Non-pigmented ciliary epithelial cell (primary cell): Measurements from ENCODE around the gene POP7.
"Not testable (repeated sequence)": the region's sequence is repeated elsewhere in the genome, so short reads cannot be mapped to it uniquely, and the experiment has no call there.

Source experiments
- DNase-seq: peaks from one replicate; pipeline ENCODE4 v3.0.0-alpha.2; 2010; ENCODE audit warnings: low read depth

The POP7 gene

GRCh38 chr7:100705753-100706671 is at the start of gene POP7:
TSS of gene POP7 (plus strand) at chr7:100706121. CDS start at chr7:100706831, 710 bp downstream.
- DNase-seq, result peak; percentile 89

- not testable (repeated sequence) for DNase-seq
Measured at GRCh38 chr7:100662194-100662776, 43.6 kb upstream of the POP7 start.

GRCh38 chr7:100665168-100665726 is 40.7 kb upstream of the POP7 start:
- DNase-seq, result no peak

- DNase-seq, result no peak
Measured at GRCh38 chr7:100667331-100668068, 38.4 kb upstream of the POP7 start.

GRCh38 chr7:100668069-100668449 is 37.9 kb upstream of the POP7 start:
- no peak for DNase-seq

- not testable (repeated sequence) for DNase-seq
Measured at GRCh38 chr7:100669106-100669505, 36.8 kb upstream of the POP7 start.

GRCh38 chr7:100670074-100670473 is 35.8 kb upstream of the POP7 start:
- no peak for DNase-seq

GRCh38 chr7:100671353-100672327 is 34.3 kb upstream of the POP7 start:
- no peak for DNase-seq

- DNase-seq, result peak; percentile 97
Measured at GRCh38 chr7:100673302-100673941, 32.5 kb upstream of the POP7 start, which contains the start of gene GNB2. TSS of gene GNB2 (plus strand) at chr7:100673740. CDS start at chr7:100676266, 2,526 bp downstream.

GRCh38 chr7:100673942-100674410 is 31.9 kb upstream of the POP7 start:
- DNase-seq, result no peak

GRCh38 chr7:100674411-100675104 is 31.4 kb upstream of the POP7 start:
- DNase-seq, result no peak

- no peak for DNase-seq
Measured at GRCh38 chr7:100675105-100675451, 30.8 kb upstream of the POP7 start.

GRCh38 chr7:100675581-100676350 is 30.2 kb upstream of the POP7 start:
- DNase-seq, result peak; percentile 23

GRCh38 chr7:100676501-100677306 is 29.2 kb upstream of the POP7 start:
- no peak for DNase-seq

- no peak for DNase-seq
Measured at GRCh38 chr7:100677308-100678267, 28.3 kb upstream of the POP7 start.

GRCh38 chr7:100678291-100678984 is 27.5 kb upstream of the POP7 start:
- no peak for DNase-seq
